Measurements from ENCODE around the gene SLC44A5.
"Not testable (repeated sequence)": the region's sequence is repeated elsewhere in the genome, so short reads cannot be mapped to it uniquely, and the experiment has no call there.

SLC44A5 gene

DNA sequence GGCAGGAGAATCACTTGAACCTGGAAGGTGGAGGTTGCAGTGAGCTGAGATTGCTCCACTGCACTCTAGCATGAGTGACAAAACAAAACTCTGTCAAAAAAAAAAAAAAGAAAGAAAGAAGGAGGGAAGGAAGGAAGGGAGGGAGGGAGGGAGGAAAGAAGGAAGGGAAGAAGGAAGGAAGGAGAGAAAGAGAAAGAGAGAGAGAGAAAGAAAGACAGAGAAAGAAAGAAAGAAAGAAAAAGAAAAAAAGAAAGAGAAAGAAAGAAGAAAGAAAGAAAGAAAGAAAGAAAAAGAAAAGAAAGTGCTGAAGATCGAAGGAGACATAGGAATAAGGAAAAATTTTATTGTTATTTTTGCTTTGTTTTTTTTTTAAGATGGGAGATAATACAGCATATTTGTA lies 166.7 kb downstream of the SLC44A5 start:
- DNase-seq, result no peak

DNA sequence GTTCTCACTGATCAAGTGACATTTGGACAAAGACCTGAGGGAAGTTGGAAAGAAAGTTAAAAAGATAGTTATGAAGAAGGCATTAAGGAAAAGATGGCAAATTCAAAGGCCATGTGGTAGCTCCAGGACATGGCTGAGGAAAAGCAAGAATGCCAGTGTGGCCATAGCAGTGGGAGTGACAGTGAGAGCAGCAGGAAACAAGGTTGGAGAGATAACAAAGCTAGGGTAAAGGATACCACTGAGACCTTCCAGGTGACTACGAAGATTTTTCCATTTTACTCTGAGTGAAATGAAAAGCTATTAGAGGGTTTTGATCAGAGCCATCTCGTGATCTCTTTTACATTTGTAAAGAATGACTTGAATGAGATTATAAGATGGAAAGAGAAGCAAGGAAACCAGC lies 170.6 kb downstream of the SLC44A5 start:
- no peak for DNase-seq

DNA sequence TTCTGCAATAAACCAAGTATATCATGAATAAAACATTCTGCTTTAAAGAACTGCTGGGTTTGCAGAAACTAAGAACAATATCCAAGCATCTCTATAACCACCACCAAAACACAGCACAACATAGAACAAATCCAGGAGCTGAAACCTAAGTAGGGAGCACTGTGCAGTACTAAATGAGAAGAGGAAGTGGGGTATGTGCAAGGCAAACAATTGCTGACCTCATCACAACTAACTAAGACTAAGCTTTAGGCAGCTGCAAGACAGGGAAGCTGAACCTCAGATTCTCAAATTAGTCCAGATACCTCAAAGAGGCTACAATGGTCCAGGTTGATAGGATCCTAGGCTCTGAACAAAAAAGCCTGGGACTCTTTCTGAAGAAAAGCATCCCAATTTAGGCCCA lies 172.6 kb downstream of the SLC44A5 start:
- no peak for DNase-seq

DNA sequence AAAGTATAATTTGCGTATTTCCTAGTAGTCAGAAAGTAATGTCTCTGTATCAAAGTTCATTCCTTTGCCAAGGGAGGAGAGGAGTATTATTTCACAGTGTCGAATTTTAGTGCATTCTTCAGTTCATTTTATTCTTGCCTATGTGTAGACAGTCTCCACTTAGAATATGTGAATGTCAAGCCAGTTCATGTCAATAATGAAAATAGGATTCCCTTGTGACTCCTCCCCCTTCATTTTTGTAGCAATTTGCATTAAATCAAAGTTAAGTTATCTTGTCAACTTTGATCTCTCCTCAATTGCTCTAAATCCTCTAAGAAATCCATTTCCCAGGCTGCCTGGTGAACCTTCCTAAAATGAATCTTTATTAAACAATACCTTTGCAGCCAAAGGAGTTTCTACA lies 179.1 kb downstream of the SLC44A5 start:
- DNase-seq, result no peak

DNA sequence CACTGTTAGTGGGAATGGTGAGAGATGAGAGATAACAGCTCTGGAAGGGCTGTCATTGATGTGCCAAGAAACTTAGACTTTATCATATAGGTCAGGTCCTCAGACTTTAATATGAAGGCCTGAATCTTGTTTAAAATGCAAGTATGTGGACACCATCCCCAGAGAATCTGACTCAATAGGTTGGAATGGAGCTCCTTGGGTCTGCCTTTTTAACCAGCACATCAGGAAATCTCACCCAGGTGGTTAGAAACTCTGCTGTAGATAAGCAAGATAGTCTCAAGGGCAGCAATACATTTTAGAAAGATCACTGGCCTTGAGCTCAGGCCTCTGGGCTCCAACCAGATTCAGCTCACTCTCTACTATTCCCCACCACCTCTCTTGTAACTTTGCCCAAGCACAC lies 180.4 kb downstream of the SLC44A5 start:
- no peak for DNase-seq

DNA sequence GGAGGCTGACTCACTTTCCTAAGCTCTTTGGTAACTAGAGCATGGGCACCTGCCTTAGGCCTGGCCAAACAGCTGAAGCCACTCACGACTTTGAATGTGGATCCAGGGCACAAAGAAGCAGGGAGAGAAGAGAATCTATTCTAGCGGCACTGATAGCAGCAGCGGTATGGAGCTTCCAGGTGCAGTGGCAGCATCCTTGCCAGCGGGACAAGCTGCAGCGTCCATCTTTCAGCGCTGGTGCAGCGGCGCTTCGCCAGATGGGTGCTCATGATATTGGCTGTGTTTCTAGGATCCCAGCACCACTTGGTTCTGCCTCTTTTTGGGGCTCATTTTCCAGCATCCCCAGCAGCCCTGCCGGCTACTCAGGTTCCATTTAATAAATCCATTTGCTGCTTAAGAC lies 184.2 kb downstream of the SLC44A5 start:
- no peak for DNase-seq

DNA sequence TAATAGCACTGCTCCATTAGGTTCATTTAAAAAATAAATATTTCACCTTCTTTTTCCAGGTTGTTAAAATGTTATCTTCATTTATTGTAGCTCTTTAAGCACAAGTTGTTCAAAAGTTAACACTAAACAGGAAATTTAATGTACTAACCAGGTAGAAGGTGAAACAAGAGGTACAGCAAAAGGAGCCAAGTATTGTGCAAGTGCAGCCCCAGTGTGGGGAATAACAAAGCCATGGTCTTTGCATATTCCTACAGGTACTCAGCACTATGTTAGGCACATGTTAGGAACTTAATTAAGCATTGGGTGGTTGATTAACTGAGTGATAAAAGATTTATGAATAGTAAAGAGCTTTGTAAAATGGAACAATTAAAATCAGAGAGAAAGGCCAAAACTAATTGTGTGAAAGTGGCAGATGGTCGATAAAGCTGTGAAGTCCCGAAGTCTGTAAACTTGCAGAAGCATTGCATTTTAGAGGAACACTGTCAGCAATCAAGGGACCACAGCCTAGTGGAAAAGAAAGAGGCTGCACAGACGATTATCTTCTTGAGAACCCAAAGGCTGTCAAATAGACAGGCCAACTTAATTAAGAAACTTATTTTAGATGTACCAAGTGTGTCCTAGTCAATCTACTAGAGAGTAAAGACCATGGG lies 185.8 kb downstream of the SLC44A5 start:
- DNase-seq, result no peak

DNA sequence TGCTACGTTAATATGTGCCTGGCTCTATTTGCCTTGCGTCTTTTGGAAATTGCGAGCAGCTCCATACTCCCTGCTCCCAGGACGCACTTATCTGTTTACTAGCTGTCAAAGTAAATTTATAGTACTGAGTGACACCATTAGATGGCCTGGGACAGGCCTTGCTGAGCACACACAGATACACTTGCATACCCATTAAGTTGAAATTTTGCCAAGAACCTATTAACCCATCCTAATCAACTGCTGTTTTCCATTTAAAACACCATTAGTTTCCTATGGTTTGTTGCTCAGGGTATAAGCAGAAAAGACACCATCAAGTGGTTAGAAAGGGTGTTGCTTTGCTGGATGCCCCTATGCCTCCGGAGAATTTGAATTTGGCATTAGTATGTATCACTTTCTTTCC lies 187.3 kb downstream of the SLC44A5 start:
- no peak for DNase-seq

DNA sequence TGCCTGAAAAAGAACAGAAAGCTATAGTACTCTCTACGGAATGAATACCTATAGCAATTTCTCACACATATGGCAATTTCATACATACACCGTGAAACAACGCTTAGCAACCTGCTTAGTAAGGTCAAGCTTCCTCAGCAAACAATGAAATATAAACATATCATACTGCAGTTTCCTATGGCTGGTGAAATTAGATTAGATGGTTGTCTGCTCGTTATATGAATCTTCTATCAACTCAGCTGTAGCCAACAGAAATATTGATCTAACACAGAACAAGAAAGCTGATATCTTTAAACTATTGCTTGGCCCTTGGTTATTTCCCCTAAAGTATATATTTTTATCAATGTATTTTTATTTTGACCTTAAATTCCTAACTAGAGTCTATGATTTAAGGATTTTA lies 187.8 kb downstream of the SLC44A5 start:
- DNase-seq, result no peak

DNA sequence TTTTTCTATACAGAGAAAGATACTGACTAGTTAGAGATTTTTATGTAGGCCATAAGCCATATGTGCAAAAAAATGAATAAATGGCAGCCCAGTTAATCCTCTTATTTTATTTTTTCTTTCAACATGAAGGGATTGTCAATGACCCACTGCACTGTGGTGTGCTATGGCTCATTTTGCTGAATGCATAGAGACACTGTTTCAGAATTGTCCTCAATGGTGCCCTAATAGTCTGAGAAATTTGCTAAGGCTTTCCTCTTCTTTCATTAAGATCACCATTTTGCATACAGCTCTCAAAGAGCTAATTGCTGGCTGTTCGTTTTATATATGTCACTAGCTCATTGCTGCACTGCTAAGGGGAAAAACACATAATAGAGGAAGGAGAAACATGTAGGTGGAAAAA lies 189.5 kb downstream of the SLC44A5 start:
- no peak for DNase-seq

DNA sequence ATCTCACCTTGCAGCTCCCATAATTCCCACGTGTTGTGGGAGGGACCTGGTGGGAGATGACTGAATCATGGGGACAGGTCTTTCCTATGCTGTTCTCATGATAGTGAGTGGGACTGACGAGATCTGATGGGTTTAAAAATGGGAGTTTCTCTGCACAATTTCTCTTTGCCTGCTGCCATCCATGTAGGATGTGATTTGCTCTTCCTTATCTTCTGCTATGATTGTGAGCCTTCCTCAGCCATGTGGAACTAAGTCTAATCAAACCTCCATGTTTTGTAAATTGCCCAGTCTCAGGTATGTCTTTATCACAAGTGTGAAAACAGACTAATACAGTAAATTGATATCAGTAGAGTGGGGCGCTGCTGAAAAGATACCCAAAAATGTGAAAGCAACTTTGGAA lies 195.7 kb downstream of the SLC44A5 start:
- no peak for DNase-seq

DNA sequence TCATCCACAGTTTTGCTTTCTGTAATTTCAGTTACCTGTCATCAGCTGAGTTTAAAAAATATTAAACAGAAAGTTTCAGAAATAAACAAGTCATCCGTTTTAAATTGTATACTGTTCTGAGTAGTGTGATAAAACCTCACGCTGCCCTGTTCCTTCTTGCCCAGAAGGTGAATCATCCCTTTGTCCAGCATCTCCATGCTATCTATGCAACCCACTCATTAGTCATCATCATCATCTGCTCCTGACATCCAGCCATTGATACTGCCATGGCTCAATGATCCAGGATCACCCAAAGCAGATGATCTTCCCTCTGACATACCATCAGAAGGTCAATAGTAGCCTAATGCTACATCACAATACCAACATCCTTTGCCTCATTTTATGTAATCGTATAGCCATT lies 198.3 kb downstream of the SLC44A5 start:
- DNase-seq, result no peak

DNA sequence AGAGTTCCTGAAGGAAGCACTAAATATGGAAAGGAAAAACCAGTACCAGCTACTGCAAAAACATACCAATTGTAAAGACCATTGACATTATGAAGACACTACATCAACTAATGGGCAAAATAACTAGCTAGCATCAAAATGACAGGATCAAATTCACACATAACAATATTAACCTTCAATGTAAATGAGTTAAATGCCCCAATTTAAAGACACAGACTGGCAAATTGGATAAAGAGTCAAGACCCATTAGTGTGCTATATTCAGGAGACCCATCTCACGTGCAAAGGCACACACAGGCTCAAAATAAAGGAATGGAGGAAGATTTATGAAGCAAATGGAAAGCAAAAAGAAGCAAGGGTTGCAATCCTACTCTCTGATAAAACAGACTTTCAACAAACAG lies 206.2 kb downstream of the SLC44A5 start:
- not testable (repeated sequence) for DNase-seq

DNA sequence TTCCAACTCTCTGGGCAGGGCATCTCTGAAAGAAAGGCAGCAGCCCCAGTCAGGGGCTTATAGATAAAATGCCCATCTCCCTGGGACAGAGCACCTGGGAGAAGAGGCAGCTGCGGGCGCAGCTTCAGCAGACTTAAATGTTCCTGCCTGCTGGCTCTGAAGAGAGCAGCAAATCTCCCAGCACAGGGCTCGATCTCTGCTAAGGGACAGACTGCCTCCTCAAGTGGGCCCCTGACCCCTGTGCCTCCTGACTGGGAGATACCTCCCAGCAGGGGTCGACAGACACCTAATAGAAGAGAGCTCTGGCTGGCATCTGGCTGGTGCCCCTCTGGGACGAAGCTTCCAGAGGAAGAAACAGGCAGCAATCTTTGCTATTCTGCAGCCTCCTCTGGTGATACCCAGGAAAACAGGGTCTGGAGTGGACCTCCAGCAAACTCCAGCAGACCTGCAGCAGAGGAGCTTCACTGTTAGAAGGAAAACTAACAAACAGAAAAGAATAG lies 207.7 kb downstream of the SLC44A5 start:
- DNase-seq, result not testable (repeated sequence)

DNA sequence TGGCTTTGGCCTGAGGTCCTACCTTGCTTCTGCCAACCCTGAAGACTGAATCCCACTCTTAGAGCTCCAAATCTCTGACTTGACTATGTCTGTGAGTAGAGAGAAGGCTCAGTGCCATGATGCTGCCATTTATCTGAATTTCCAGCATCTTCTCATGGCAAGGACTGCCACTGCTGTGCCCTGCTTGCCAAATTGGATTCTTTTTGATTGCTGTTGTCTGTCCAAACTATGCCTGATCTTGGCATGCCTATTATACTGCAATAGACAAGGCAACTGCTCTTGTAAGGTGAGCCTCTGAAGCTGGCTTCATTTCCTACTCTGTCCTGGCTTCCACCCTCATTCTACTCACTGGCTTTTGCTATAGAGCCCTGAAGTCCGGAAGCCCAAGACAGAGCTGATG lies 210.2 kb downstream of the SLC44A5 start:
- DNase-seq, result no peak

DNA sequence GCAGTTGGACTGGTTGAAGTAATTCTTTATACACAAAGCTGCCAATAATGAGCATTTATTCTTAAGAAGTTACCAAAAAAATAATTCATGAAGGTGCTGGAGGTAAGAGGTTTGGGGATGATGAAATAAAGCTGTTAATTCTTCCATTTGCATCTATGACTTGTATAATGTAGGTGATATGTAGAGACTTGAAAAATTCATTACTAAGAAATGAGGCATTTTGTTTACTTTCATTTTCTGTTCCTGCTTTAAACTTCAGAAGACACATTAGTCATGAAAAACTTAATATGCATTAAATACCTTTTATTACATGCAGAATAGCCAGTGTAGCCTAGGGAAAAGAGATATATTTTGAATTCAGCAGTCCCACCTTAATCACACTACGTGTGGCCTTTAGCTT lies 214.2 kb downstream of the SLC44A5 start:
- DNase-seq, result no peak

DNA sequence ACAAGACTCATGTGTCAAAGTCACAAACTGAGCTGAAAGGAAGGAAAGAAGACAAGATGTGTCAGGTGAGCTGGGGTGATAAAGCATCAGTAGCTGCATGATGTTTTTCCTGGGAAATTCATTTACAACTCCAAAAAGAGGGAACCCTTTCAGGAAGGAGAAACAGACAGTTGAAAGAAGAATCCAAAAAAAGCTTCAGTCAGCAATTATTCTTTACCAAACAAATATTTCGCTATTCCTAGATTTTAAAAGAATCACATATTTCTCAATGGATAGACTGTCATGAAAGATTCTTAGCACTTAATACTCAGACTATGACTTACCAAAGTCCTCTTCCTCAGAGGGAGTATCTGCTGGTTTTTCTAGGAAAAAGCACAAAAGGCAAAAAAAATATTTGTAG lies 214.7 kb downstream of the SLC44A5 start:
- no peak for DNase-seq

DNA sequence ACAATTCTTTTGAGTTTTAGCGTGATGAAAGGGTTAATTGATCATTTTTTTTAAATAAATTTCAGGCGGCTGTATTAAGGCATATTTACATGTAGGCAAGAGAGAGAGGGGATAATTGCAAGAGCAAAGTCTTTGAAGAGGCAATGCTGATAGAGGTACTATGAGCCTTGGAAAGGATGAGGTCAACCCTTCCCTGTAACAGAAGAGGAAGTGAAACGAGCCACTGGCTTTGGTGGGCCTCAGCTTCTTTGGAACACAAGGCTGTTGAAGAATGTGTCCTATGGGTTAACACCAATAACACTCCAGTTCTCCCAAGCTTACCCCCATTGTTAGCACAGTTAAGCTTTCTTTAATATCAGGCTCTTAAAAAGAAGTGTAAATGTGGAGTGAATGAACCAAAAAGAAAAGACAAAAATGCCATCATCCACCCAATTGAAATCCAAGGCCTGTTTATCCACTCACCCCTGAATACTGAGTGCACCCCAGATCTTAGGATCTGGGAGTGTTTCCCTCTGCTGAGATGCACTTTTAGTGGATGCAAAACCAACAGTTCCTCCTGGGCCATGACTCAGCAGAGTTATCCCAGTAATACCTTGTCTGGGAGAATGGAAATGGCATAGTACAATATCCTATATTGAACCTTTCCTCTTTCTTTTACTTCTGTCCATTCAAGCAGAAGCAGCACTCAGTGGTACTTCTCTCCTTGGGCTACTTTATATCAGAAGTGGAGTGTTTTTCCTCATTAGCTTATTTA lies 216.4 kb downstream of the SLC44A5 start:
- DNase-seq, result no peak

DNA sequence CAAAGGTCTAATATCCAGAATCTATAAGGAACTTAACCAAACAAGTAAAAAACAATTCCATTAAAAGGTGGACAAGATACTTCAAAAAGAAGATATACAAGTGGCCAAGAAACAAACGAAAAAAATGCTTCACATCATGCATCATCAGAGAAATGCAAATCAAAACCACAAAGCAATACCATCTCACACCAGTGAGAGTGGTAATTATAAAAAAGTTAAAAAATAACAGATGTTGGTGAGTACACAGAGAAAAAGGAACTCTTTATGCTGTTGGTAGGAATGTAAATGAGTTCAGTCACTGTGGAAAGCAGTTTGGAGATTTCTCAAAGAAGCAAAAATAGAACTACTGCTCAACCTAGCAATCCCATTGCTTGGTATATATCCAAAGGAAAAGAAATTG lies 218.6 kb downstream of the SLC44A5 start:
- no peak for DNase-seq

DNA sequence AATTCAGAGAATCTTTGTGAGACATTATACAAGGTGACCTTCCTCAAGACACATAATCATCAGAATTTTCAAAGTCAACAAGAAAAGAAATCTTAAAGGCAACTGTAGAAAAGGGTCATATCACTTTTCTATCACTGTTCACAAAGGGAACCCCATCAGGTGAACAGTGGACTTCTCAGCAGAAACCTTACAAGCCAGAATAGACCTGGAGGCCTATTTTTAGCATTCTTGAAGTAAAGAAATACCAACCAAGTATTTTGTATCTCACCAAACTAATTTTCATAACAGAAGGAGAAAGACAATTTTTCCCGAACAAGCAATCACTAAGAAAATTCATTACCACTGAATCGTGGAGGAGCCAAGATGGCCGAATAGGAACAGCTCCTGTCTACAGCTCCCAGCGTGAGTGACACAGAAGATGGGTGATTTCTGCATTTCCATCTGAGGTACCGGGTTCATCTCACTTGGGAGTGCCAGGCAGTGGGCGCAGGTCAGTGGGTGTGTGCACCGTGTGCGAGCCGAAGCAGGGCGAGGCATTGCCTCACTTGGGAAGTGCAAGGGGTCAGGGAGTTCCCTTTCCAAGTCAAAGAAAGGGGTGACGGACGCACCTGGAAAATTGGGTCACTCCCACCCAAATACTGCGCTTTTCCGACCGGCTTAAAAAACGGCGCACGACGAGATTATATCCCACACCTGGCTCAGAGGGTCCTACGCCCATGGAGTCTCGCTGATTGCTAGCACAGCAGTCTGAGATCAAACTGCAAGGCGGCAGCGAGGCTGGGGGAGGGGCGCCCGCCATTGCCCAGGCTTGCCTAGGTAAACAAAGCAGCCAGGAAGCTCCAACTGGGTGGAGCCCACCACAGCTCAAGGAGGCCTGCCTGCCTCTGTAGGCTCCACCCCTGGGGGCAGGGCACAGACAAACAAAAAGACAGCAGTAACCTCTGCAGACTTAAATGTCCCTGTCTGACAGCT lies 235.2 kb downstream of the SLC44A5 start:
- not testable (repeated sequence) for DNase-seq

DNA sequence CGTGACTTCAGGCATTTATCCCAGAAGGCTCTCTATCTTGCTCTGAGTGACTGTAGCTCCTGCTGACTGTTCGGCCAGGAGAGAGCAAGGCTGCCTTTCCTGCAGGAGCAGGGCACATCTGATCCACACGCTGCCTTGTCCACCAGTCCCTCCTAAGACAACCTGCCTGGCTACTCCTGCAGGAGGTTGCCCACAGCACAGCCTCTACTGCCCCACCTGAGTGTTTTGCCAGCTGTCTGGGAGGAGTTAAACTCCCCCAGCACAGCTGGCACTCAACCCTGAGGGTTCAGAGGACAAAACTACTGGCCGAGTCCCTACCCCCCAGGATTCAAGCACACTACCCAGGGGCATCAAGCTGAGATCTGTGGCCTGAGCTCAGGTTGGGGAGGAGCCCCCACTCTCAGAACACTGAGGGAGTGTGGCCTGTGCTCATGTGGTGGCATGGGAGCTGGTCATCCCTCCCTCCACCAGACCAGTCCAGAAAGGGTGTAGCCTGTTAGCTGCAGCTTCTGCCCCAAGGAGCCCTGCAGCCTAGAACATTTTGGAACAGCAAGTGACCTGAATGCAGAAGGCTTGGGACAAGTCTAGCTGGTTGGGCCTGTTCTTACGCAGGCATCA lies 237.3 kb downstream of the SLC44A5 start:
- DNase-seq, result no peak

DNA sequence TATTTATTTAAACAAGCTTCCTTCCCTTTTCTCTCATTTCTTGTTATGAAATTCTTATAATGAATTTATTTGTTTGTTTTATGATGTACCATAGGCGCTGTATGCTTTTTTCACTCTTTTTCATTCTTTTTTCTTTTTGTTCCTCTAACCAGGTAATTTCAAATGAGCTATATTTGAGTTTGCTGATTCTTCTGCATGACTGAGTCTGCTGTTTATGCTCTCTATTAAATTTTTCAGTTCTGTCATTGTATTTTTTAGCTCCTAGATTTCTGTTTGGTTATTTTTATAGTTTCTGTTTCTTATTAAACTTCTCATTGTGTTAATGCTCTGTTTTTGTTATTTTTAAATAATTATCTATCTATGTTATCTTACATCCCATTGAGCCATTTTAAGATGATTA lies 244.3 kb downstream of the SLC44A5 start:
- no peak for DNase-seq

DNA sequence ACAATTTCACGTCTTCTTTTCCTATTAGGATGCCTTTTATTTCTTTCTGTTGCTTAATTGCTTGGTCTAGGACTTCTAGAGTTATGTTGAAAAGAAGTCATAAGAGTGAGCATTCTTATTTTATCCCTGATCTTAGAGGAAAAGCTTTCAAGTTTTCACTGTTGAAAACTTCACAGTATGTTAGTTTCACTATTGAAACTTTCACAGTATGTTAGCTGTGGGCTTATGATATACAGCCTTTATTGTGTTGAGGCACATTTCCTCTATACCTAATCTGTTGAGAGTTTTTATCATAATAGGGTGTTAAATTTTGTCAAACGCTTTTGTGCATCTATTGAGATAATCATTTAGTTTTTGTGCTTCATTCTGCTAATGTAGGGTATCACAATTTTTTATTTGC lies 249.7 kb downstream of the SLC44A5 start:
- DNase-seq, result no peak
